ENCODE measurements around the gene PAM16.

The PAM16 gene

DNA sequence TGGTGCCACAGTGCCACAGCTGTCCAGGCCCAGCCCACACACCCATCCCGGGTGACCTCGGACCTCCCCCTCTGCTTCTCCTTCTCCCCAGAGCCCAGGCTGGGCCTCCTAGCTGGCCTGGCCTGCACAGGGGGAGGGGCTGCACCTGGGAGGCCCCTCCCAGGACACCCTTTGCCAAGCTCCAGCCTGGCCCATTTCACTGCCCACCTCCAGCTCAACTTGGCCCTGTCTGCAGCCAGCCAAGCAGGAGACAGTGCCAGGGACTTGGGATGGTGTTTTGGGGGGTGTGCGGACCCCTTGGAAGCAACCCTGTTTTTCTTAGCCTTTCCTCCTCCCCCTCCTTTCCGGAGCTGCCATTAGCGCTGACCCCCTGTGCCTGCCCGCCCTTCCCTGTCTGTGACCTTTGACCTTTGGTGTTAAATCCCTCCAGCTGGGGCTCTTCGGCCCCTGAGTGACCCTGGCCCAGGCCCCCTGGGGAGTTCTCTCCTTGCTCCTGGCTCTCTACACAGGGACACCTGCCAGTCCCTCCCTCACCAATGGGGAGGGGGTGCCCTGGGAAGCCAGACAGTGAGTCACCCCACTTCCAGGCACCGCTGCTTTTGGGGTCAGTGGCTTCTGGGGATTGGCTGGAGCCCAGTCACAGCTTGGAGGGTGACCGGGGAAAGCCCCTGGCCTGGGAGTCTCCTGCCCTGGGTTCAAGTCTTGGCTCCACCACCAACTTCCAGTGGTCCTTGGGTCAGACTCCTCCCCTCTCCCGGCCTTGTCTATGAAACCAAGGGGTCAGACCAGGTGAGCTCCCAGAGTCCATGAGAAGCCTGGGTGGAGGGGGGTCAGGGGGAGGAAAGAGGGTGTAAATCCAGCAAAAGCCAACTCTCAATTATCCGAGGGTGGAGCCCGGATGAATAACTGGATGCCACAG, 33.3 kb downstream of the PAM16 start:
- no peak for DNase-seq

DNA sequence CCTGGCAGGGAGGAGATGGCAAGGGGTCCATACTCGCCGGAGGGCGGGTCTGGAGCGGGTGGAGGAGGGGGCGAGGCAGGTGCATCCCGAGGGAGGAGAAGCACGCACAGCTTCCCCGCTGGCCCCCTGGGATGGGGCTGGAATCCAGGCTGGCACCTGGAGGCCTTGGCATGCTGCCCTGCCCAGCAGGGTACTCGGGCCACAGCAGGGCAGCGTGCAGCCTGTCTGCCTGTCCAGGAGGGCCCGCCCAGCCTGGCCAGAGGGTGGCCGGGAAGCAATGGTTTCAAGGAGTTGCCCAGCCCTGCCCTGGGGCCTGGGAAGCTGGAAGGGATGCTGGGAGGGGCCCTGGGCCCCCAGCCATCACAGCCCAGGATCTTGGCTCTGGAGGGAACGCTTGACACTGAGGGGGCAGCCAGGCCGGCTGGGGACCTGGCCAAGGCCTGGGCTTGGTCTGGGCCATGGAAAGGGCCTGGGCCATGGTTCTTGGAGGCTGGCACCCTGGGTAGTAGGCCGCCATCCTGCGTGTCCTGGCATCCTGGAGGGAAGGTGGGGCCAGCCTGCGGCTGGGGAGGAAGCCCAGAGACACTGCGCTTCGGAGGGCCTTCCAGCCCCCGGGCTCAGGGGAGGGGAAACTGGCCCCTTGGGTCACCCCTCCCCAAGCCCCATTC, 34.1 kb downstream of the PAM16 start:
- no peak for DNase-seq

DNA sequence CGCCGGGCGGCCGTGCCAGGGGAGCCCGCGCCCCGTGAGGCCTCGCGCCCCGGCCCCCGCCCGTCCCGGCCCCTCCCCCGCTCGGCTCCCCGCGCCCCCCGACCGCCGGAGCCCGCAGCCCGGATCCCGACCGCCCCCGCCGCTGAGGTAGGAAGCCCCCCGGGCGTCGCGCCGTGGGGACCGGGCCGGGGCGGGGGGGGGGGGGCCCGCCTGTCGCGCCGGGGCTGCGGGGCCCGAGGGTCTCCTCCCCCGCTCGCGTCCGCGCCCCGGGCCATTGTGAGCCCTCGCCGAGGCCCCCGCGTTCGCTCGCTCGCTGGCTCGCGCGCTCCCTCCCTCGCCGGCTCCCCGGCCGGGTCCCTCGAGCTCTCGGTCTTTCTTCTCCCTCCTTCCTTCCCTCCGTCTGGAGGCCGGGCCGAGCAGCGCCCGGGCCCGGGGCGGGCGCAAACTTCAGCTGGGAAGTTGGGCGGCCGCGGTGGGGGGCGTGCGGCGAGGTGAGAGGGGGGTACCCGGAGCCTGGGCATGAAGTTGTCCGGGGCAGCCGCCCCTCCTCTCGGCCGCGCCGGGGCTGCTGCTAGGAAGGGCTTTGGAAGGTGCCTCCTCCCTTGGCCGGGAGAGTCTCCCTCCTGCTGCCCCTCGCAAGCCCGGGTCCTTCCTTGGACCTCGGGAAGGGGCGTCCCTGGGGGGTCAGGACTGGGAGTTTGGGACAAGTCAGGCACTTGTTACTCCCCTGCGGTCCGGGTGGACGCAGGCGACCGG, 34.8 kb downstream of the PAM16 start:
- no peak for DNase-seq

DNA sequence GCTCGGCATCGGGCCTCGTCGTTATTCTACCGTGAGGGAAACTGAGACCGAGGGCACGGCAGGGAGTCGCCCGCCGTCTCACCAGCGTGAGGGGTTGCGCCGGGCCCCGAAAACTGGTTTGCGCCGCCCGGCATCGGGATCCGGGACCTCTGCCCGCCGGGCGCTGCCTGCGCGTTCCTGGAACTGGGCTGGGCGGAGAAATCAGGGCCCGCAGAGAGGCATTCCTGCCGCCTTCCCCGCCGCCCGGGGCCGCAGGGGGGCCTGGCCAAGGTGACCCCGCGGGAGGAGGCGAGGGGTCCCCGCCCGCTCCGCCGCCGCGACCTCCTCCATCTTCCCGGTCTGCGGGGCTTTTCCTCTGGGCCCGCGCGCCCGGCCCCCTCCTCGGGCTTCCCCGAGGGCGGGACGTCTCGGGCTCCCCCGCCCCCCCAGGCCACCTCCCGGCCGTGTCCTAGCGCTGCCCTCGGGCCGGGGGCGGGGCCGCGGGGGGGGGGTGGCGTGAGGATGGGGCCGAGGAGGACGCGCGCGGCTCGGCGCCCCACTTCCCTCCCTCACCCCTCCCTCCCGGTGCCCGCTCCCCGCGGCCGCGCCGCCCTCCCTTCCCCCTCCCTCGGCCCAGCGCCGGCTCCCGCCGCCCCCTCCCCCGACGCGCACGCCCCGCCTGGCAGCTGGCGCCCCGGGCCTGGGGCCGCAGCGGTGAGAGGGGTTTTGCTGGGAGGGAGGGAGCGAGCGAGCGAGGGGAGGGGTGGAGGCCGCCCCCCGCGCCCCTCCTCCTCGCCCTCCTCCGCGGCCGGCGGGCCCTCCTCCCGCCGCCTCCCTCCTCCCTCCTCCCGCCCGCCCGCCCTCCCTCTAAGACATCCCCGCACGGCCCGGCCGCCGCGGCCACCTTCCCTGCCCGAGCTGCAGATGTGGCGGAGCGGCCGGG, 35.7 kb downstream of the PAM16 start, which contains the start of gene GLIS2:
Gene GLIS2, plus strand, starts transcription at position 882 of the 922 bp plus-strand sequence. CDS start 16,214 bp downstream, outside the sequence.
- no peak for DNase-seq

DNA sequence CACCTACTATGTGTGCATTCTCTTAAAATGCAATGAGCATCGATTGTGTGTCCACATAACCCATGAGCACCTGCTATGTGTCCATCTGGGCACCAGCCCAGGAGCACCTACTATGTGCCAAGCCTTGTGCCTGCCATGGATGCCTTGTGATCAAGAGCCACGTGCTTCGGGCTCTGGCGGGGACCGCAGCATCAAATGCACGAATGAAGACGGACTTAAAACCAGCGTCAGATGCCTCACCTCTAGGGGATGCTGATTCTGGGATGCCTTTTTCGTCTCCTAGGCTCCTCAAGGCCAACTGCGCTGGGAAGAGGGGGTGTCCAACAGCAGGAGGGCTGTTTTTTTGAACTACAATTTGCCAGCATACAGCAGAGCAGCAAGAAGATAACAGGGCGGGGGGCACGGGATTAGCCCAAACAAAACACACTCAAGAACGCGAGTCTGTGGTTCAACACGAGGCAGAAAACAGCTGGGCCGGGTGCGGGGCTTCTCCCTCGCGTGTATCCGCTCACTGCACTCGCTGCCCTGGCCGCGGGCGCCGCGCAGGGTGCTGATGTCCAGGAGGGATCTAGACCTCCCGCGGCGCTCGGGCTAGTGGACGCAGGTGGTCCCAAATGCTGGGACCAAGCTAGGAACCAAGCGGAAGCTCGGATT, 36.5 kb downstream of the PAM16 start:
- DNase-seq, result no peak

DNA sequence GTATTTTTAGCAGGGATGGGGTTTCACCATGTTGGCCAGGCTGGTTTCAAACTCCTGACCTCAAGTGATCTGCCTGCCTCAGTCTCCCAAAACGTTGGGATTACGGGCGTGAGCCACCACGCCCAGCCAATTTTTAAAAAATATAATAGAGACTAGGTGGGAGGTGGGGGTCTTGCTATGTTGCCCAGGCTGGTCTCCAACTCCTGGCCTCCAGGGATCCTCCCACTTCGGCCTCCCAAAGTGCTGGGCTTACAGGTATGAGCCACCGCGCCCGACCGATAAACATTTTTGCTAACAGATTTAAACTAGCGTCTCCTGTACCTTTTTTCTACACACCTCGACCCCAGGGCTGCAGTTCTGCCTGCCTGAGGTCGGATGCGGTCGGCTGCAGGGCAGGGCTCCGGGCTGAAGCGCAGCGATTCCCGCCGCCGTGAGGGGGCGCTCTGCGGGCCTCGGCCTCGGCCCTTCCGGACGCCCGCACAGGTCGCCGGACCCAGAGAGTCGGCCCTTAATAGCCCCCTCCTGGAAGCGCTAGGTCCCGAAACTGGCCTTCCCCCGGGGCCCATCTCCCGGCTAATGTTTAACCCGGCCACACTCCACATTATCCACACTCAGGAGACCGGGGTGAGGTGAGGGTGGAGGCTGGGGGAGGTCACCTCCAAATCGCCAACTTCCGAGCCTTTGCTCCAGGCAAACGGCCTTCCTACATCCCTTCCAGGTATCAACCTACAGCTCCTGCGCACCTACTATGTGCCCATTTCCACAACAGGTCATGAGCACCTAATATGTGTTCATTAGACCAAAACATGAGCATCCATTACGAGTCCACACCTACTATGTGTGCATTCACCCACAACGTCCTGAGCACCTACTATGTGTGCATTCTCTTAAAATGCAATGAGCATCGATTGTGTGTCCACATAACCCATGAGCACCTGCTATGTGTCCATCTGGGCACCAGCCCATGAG, 37.3 kb downstream of the PAM16 start:
- no peak for DNase-seq

DNA sequence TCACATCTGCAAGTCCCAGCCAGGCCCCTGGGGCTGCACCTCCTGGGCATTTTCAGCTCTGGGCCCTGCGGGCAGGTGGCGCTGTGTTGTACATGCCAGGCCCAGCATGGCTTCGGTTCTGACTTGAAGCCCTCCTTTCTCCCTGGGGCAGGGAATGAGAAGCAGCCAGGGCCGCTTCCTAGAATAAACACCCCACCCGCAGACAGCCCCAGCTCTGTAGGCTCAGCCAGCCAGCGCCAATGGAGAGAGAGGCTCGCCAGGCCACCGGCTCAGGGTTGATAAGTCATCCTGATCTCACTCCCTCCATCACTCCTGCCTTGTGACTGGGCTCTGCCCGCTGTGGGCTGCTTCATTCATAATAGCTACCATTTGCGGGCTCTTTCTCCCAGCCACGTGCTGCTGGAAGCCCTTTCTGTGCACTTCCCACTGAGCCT, 41.3 kb downstream of the PAM16 start:
- DNase-seq, result no peak

DNA sequence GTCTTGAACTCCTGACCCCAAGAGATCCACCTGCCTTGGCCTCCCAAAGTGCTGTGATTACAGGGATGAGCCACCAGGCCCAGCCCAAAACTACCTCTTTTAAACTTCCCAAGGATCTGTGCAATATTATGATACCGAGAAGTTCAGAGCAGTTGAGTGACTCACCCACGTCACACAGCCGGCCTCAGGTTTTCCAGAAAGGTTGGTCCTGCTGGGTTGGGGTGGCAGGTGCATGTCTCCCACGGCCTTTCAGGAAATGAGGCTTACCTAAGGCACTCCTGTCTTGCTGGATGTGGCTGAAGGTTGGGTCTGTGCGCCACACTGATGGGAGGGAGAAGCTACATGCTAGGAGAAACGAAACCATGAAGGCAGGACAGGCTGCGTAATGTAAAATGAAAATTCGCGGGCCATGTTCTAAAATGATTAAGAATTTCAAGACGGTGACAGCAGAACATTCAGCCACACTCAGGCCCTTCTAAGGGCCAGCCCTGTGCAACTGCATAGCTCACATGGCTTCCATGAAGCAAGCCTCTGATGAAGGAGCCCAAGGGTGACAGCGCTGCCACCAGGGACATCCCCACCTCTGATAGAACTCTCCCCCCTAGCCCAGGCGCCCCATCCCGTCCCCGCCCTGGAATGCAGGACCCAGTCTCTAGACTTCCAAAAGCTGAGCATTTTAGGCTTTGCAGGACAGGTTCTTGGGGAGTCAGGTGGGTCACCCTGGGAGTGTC, 41.9 kb downstream of the PAM16 start:
- no peak for DNase-seq

DNA sequence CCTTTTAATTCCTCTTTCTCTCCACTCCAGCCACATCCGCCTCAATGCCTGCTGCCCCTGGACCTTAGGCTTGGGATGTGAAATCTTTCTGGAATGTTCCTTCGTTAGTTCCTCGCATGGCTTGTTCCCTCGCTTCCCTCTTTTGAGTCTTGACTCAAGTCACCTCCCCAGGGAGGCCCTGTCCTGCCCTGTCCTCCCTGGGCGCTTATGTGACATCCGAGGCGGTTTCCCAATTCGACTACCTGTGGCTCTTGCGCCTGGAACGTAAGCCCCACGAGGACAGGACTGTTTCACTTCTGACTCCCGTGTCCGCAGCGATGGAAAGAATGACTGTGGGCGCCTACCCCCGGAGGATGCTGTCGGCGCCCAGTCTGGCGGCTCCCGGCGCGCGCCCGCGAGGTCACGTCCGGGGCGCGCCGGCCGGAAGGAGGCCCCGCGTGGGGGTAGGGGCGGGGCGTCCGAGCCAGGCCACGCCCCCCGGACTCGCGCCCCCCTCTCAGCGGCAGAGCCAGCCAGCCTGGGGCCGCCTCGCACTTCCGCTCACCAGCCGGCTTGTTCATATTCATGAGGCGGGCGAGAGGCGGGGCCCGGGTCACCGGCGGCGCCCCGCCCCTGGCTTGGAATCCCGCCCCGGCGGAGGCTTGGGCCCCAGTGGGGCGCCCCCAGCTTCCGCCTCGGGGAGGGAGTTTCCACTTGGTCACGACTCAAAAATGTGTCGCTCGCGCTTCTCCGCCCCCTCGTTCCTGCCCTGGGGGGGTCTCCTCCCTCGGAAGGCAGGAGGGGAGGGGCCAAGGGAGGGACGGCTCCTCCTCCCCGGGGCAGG, 43.7 kb downstream of the PAM16 start:
- no peak for DNase-seq

DNA sequence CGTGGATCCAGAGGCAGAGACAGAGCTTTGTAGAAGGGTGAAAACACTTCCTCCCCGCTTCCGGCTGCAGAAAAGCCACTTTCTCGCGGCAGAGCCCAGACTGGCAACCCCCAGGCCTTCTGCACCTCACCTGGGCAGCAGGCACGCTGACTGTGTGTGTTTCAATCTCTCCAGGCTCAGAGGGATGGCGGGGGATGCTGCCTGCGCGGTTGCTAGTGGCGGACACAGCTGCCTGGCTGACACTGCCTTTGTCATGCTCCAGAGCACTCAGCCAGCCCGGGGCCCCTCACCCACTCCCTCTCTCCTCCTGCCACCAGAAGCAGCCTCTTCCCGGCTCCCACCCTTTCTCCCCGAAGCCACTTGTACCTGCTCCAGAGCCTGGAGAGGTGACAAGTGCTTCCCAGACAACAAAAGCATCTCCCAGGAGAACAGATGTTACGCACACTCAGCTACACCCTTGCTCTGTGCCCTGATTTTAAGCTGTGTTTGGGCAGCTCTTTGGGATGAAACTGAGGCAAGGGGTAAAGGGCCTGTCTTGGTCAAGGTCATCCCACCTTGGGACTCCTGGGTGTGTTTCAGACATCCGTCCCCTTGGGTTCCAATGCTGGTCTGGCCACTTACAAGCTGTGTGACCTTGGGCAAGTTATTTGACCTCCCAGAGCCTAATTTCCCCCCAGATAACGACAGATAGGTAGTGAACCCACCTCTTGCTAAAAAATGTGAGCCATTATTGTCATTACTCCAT, 44.5 kb downstream of the PAM16 start:
- DNase-seq, result no peak

DNA sequence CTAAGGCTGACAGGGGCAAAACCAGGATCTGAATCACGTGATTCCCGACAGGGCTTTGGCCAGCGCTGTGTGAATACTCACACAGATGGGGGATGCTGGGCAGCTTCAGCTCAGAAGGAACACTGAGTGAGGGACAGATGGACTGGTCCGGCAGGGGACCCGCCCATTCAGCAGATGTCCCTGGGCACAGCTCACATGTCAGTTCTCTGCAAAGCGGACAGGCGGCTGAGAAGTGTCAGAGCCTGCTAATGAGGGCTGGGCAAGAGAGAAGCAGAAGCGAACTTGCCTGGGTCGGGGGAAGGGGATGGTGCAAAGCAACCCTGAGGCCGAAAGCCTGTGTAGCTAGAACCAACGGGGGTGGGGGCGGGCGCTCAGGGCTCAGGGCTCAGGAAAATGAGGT, 47.1 kb downstream of the PAM16 start:
- peak; percentile 72 to 90 for DNase-seq

DNA sequence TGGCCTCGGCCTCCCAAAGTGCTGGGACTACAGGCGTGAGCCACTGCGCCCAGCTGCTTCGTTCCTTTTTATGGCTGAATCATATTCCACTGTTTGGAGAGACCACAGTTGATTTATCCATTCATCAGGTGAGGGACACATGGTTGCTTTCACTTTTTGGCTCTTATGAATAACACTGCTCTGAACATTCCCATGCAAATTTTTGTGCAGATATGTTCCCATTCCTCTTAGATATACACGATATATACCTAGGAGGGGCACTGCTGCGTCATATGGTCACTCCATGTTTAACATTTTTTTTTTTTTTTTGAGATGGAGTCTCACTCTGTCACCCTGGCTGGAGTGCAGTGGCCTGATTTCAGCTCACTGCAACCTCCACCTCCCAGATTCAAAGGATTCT, 49.2 kb downstream of the PAM16 start:
- DNase-seq, result no peak

DNA sequence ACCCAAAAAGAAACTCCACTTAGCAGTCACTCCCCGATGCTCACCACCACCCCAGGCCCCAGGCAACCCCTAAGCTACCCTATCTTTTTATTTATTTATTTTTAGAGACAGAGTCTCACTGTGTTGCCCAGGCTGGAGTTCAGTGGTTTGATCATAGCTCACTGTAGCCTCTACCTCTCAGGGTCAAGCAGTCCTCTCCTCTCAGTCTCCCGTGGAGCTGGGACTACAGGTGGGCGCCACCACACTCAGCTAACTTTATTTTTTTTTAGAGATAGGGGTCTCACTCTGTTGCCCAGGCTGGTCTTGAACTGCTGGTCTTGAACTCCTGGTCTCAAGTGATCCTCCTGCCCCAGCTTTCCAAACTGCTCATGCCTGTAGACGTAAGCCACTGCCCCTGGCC, 49.9 kb downstream of the PAM16 start:
- DNase-seq, result no peak

DNA sequence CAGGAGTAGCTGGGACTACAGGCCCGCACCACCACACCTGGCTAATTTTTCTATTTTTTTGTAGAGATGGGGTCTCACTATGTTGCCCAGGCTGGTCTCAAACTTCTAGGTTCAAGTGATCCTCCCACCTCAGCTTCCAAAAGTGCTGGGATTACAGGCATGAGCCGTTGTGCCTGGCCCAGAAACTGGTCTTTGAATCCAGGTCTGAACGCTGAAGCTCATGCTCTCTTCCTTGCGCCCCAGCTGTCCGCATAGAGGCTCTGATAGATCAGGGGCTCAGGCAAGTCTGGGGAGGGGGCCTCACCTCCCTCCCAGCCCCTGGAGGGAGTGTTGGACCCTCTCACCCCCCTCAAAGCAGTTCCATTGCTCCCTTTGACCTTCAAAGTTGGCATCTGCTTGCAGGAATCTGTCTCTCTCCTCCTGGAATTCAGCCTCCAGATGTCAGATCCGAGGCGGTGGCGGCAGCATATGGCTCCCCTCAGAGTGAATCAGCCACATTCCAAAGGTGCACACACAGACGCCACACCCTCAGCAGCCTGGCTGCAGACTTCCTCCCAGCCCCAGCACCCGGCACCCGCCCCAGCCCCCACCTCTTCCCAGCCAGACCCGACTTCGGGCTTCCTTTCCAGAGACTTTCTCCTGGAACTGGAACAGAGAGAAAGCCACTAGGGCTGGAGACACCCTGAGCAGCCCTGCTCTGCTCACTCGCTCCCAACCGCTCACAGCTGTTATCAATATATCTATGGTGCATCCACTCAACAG, 52.2 kb downstream of the PAM16 start:
- no peak for DNase-seq

DNA sequence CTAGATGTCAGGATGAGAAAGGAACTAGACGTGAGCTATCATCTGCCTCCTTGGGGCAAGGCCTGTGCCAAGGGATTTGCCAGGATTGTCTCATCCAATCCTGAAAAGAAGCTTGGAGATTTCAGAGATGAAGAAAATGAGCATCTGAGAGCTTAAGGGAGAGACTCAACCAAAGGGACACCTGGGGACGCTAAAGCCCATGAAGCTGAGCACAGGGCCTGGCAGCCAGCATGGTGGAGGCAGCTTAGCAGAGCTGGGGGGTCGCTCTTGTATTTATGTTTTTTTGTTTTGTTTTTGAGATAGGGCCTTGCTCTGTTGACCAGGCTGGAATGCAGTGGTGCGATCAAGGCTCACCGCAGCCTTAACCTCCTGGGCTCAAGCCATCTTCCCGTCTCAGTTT, 53.6 kb downstream of the PAM16 start:
- no peak for DNase-seq

DNA sequence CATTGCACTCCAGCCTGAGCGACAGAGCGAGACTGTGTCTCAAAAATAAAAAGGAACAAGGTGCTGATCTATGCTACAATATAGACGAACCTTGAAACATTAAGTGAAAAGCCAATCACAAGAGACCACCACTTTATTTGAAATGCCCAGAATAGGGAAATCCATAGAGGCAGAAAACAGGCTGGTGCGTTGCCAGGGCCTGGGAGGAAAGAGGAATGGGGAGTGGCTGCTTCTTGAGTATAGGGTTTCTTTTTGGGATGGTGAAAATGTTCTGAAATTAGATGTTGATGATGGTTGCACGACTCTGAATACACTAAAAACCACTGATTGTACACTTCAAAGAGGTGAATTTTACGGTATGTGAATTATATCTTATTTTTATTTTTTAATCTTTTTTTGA, 55.5 kb downstream of the PAM16 start:
- DNase-seq, result no peak

DNA sequence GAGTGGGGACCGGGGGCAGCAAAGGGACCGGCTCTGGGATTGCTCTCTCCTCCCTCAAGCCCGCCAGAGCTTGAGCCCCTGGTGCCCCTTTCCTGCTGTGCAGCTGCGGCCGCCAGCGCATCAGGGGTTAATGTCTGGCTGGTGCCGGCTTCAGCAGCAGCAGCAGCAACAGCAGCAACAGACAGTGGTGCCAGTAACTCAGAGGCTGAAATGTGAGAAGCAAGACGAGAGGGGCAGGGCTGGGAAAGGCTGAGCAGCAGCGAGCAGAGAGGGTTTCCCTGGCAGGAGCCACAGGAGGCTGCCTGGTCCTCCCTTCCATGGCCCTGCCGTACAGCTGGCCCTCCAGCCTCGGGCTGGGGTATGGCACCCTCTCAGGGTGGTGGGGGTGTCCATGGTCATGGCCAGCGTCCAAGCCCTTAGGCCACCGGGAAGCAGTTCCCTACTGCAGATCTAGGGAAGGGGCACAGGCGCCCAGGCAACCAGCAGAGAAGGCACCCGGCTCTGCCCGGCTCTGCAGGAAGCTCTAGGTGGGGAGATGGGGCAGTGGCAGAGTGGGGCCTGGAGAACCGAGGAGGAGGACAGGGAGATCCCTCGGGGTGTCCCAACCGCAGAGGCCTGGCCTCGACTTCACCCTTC, 57.2 kb downstream of the PAM16 start:
- no peak for DNase-seq

Measured in cerebellar nuclear complex (tissue), 1 donor.